Measurements from ENCODE around the gene PANK4. TPM values are rescaled to one million over a fixed set of nuclear protein-coding genes. Genes with fewer than 3 reads are reported as not detected.

The PANK4 gene
- total and polyA plus RNA-seq, 12 donors: 26.1 to 56.4 (median 34.5) TPM

DNA sequence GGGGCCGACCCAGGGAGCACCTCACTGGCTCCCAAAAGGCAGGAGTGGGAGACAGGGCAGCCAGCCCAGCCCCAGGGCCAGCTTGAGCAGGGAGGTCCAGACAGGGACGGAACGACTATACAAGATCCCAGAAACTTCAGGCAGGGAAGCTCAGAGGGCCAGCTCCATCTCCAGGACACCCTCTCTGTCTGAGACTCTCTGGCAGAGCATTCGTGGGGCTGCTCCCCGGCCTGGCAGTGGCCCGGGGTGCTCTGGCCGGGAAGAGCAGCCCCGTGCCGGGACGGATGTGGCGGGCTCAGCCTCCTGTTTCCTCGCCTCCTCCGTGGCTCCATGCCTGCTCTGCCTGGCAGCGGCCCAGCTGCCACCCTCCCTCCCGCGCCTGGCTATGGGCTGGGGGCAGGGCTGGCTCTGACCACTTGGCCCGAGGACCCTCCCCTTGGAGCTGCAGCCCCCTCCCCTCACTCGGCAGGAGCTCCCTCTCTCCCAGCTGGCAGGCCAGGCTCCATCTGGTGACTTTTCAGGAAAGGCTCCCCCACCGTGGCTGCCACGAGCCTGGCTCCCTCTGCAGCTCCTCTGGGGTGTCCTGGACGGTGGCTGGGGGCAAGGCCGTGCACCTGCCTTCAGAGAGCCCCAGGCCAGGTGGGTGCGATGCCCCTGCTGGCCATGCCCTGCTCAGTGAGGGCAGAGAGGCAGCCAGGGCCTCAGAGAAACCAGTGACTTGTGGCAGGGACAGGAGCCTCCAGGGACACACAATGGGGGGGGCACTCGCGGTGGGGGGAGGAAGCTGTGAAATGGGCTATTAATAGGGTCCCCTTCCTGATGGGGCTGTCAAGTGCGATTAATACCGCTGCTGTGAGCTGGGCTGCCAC is 55.9 kb downstream of the PANK4 start:
- Histone ChIP-seq H3K4me3 (no peak overlapping the region), H3K27me3 (peaks cover 25 to 87% (median 65%) of the 10 kb centered on the region in 7 donors), H3K36me3 (no peaks in the 10 kb centered on the region), H3K27ac (no peak overlapping the region), H3K9me3 (no peaks in the 10 kb centered on the region), H3K4me1 (peaks cover 0 to 10% (median 0%) of the 10 kb centered on the region in 9 donors)
- DNase-seq: no peak
- WGBS, 2 donors: 38 to 48% methylated on average over 27 of the region's 27 CpGs
- TF ChIP-seq, protein P1, sequence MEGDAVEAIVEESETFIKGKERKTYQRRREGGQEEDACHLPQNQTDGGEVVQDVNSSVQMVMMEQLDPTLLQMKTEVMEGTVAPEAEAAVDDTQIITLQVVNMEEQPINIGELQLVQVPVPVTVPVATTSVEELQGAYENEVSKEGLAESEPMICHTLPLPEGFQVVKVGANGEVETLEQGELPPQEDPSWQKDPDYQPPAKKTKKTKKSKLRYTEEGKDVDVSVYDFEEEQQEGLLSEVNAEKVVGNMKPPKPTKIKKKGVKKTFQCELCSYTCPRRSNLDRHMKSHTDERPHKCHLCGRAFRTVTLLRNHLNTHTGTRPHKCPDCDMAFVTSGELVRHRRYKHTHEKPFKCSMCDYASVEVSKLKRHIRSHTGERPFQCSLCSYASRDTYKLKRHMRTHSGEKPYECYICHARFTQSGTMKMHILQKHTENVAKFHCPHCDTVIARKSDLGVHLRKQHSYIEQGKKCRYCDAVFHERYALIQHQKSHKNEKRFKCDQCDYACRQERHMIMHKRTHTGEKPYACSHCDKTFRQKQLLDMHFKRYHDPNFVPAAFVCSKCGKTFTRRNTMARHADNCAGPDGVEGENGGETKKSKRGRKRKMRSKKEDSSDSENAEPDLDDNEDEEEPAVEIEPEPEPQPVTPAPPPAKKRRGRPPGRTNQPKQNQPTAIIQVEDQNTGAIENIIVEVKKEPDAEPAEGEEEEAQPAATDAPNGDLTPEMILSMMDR (IDR thresholded peaks at IDR 0.05): no peak
- intact Hi-C loops (cut with DNase I): no loop called here
- ATAC-seq: no peak

DNA sequence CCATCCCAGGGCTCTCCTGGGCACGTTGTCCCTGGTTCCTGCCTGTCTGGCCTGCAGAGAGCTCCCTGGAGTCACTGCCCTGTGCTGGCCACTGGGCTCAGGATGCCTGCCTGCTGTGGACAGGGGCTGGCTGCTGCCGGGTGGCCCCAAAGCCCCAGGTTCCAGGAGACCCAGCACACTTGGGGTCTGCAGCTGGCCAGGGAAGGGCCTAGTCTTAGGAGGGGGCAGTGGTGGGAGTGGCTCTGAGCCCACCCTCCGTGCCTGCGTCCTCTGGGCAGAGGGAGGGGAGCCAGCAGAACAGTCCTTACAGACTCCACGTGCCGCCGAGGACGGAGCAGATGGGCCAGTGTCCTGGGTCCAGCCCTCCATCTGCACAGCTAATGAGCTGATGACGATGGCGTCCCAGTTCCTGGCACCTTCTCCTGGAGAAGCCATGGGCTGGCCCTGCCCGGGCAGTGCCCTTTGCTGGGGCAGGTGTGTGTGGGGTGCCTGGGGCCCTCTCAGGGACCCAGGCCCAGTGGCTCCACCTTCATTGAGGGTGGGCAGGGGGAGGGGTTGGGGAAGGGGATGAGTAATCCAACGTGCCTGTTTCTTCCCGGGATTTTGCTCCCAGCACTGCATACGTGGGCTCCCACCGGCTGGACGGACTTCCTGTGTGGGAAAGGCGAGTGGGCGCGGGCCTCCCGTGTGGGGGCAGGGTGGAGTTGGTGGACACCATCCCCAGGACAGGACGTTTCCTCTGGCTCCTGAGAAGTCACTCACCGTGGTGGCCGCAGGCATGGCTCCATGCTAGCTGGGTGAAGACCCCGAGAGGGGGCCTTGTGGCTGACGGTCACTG is 57.1 kb downstream of the PANK4 start:
- TF ChIP-seq, protein P1 (IDR thresholded peaks at IDR 0.05): no peak
- H3K27ac ChIP-seq: no peak overlapping the region
- peaks cover 0 to 4% (median 0%) of the 10 kb centered on the region in 9 donors for H3K4me1 ChIP-seq
- H3K9me3 ChIP-seq: no peaks in the 10 kb centered on the region
- H3K4me3 ChIP-seq: no peak overlapping the region
- WGBS, 2 donors: 53 to 59% methylated on average over 24 to 25 of the region's 25 CpGs
- DNase-seq: no peak
- H3K27me3 ChIP-seq: peaks cover 26 to 94% (median 77%) of the 10 kb centered on the region in 7 donors
- H3K36me3 ChIP-seq: no peaks in the 10 kb centered on the region
- intact Hi-C loops (cut with DNase I): loop anchor here in 1 of 10 donors (10.0 kb wide), 1 partner anchor 75 kb away; no protein-coding TSS in a partner anchor
- ATAC-seq: no peak

- WGBS, 2 donors: 50 to 70% methylated on average over 10 of the region's 10 CpGs
- H3K36me3 ChIP-seq: no peaks in the 10 kb centered on the region
- TF ChIP-seq, protein P1 (IDR thresholded peaks at IDR 0.05): no peak
- peaks cover 0 to 4% (median 0%) of the 10 kb centered on the region in 9 donors for H3K4me1 ChIP-seq
- no peaks in the 10 kb centered on the region for H3K9me3 ChIP-seq
- DNase-seq: no peak
- H3K27ac ChIP-seq: no peak overlapping the region
- ATAC-seq: no peak
- H3K27me3 ChIP-seq: peaks cover 26 to 94% (median 85%) of the 10 kb centered on the region in 7 donors
- intact Hi-C loops (cut with DNase I): loop anchor here in 1 of 10 donors (10.0 kb wide), 1 partner anchor 76 kb away; no protein-coding TSS in a partner anchor
- H3K4me3 ChIP-seq: no peak overlapping the region
Observed at GRCh38 chr1:2468540-2468939, 57.9 kb downstream of the PANK4 start.

GRCh38 chr1:2468041-2468472 is 58.3 kb downstream of the PANK4 start:
- peaks cover 0 to 4% (median 0%) of the 10 kb centered on the region in 9 donors for H3K4me1 ChIP-seq
- TF ChIP-seq, protein P1 (IDR thresholded peaks at IDR 0.05): no peak
- peak in 2 of 8 donors; percentile 39 to 41 for ATAC-seq
- H3K9me3 ChIP-seq: no peaks in the 10 kb centered on the region
- WGBS, 2 donors: 18 to 28% methylated on average over 14 of the region's 14 CpGs
- intact Hi-C loops (cut with DNase I): loop anchor here in 1 of 10 donors (10.0 kb wide), 1 partner anchor 77 kb away; no protein-coding TSS in a partner anchor
- peaks cover 26 to 95% (median 90%) of the 10 kb centered on the region in 7 donors for H3K27me3 ChIP-seq
- no peak overlapping the region for H3K27ac ChIP-seq
- peak in 1 of 2 donors; percentile 38 for DNase-seq
- H3K4me3 ChIP-seq: no peak overlapping the region
- H3K36me3 ChIP-seq: no peaks in the 10 kb centered on the region

Data from heart right ventricle (tissue), 16 donors.